Activated naive CD8-positive, alpha-beta T cell treated with anti-CD3 and anti-CD28 coated beads, Interleukin-2, amount 10 ng/mL, durations not matched to agents 7 days and 5 days (primary cell): ENCODE results near the gene QRFP. TPM values are rescaled to one million over a fixed set of nuclear protein-coding genes. Genes with fewer than 3 reads are reported as not detected.
"Not testable (repeated sequence)": the region's sequence is repeated elsewhere in the genome, so short reads cannot be mapped to it uniquely, and the experiment has no call there.

Experiments used
- ATAC-seq: fragments of 150-1000 bp; cut with Tn5 transposase; one replicate; pipeline ENCODE4 v1.10.0; 2021; ENCODE audit warnings: low read depth, moderate library complexity
- POLR2A ChIA-PET: fragments of 350-600 bp; sonication (Branson Sonifier 250); formaldehyde crosslinking; loops from one replicate; lab custom pipeline; 2021; ENCODE audit warnings: antibody characterized with exemption; lab: Charles Lee
- DNase-seq: peaks from one replicate; pipeline ENCODE4 v3.0.0; 2021
- H3K27ac Mint-ChIP-seq: one replicate; pipeline ENCODE4 v1.8.0; 2022; ENCODE audit warnings: mild to moderate bottlenecking, mixed read lengths
- H3K27me3 Mint-ChIP-seq: one replicate; pipeline ENCODE4 v1.8.0; 2022; ENCODE audit warnings: mild to moderate bottlenecking, moderate library complexity, mixed read lengths
- H3K36me3 Mint-ChIP-seq: one replicate; pipeline ENCODE4 v1.8.0; 2021; ENCODE audit warnings: mild to moderate bottlenecking, mixed read lengths
- H3K4me1 Mint-ChIP-seq: one replicate; pipeline ENCODE4 v1.8.0; 2021; ENCODE audit warnings: mixed read lengths
- H3K4me3 Mint-ChIP-seq: one replicate; pipeline ENCODE4 v1.8.0; 2022; ENCODE audit warnings: mild to moderate bottlenecking, moderate library complexity, mixed read lengths
- H3K9me3 Mint-ChIP-seq: one replicate; pipeline ENCODE4 v1.8.0; 2021; ENCODE audit warnings: mixed read lengths
- total RNA-seq, 2 experiments: library from RNA; stranded (reverse); gene quantifications; one replicate each; pipeline ENCODE4 v1.2.3, GENCODE V29; 2021

The QRFP gene
- total RNA-seq, 2 experiments from 2014 or later: not detected

GRCh38 chr9:130849356-130849755 is 47.3 kb downstream of the QRFP start:
- H3K9me3 Mint-ChIP-seq: no peaks in the 10 kb centered on the region
- no peak for DNase-seq
- H3K27ac Mint-ChIP-seq: no peak overlapping the region
- H3K27me3 Mint-ChIP-seq: no peaks in the 10 kb centered on the region
- POLR2A ChIA-PET: no interaction called here
- ATAC-seq: no peak
- peaks cover 3% of the 10 kb centered on the region for H3K4me1 Mint-ChIP-seq
- no peak overlapping the region for H3K4me3 Mint-ChIP-seq
- H3K36me3 Mint-ChIP-seq: no peaks in the 10 kb centered on the region

GRCh38 chr9:130848514-130848913 is 48.1 kb downstream of the QRFP start:
- not testable (repeated sequence) for H3K9me3 Mint-ChIP-seq, H3K4me1 Mint-ChIP-seq, DNase-seq, ATAC-seq, H3K27me3 Mint-ChIP-seq, H3K4me3 Mint-ChIP-seq, H3K36me3 Mint-ChIP-seq, H3K27ac Mint-ChIP-seq
- POLR2A ChIA-PET: interaction anchor here (0.7 kb wide), 1 partner anchor 75 kb away, joined by 4 read pairs; no protein-coding TSS in a partner anchor

- Mint-ChIP-seq H3K9me3 (no peaks in the 10 kb centered on the region), H3K27ac (no peak overlapping the region), H3K36me3 (no peaks in the 10 kb centered on the region), H3K4me1 (peaks cover 12% of the 10 kb centered on the region), H3K4me3 (no peak overlapping the region), H3K27me3 (no peaks in the 10 kb centered on the region)
- POLR2A ChIA-PET: no interaction called here
- no peak for ATAC-seq
- DNase-seq: no peak
Measured at GRCh38 chr9:130847306-130848217, 49.0 kb downstream of the QRFP start.

GRCh38 chr9:130846487-130847305 is 49.9 kb downstream of the QRFP start:
- ATAC-seq: no peak
- H3K9me3 Mint-ChIP-seq: no peaks in the 10 kb centered on the region

GRCh38 chr9:130845901-130846481 is 50.6 kb downstream of the QRFP start:
- DNase-seq (no peak), ATAC-seq (no peak)
- Mint-ChIP-seq H3K36me3 (no peaks in the 10 kb centered on the region), H3K9me3 (no peaks in the 10 kb centered on the region), H3K27ac (no peak overlapping the region), H3K27me3 (no peaks in the 10 kb centered on the region), H3K4me3 (no peak overlapping the region), H3K4me1 (peaks cover 12% of the 10 kb centered on the region)
- POLR2A ChIA-PET: no interaction called here

More at GRCh38 chr9:130846487-130847305, 49.9 kb downstream of the QRFP start:
- POLR2A ChIA-PET: no interaction called here
- DNase-seq: no peak
- Mint-ChIP-seq H3K27me3 (no peaks in the 10 kb centered on the region), H3K27ac (no peak overlapping the region), H3K4me1 (peaks cover 12% of the 10 kb centered on the region), H3K4me3 (no peak overlapping the region), H3K36me3 (no peaks in the 10 kb centered on the region)

GRCh38 chr9:130845254-130845653 is 51.4 kb downstream of the QRFP start:
- Mint-ChIP-seq H3K9me3 (no peaks in the 10 kb centered on the region), H3K4me3 (no peak overlapping the region), H3K4me1 (peaks cover 12% of the 10 kb centered on the region), H3K27me3 (no peaks in the 10 kb centered on the region), H3K27ac (no peak overlapping the region), H3K36me3 (no peaks in the 10 kb centered on the region)
- POLR2A ChIA-PET: no interaction called here
- DNase-seq: no peak
- ATAC-seq: no peak

GRCh38 chr9:130844044-130844451 is 52.6 kb downstream of the QRFP start:
- no peak overlapping the region for H3K27ac Mint-ChIP-seq
- POLR2A ChIA-PET: no interaction called here
- no peak overlapping the region for H3K4me3 Mint-ChIP-seq
- DNase-seq (no peak), ATAC-seq (no peak)
- no peaks in the 10 kb centered on the region for H3K9me3 Mint-ChIP-seq
- H3K4me1 Mint-ChIP-seq: peaks cover 12% of the 10 kb centered on the region
- no peaks in the 10 kb centered on the region for H3K36me3 Mint-ChIP-seq
- no peaks in the 10 kb centered on the region for H3K27me3 Mint-ChIP-seq

GRCh38 chr9:130843049-130843908 is 53.3 kb downstream of the QRFP start:
- no peak overlapping the region for H3K27ac Mint-ChIP-seq

More at GRCh38 chr9:130843049-130843908, 53.3 kb downstream of the QRFP start:
- no peaks in the 10 kb centered on the region for H3K27me3 Mint-ChIP-seq
- DNase-seq: no peak
- no peak for ATAC-seq
- POLR2A ChIA-PET: no interaction called here
- no peaks in the 10 kb centered on the region for H3K36me3 Mint-ChIP-seq
- peaks cover 12% of the 10 kb centered on the region for H3K4me1 Mint-ChIP-seq
- H3K4me3 Mint-ChIP-seq: no peak overlapping the region
- H3K9me3 Mint-ChIP-seq: no peaks in the 10 kb centered on the region

Other genes with a start within 250 kb of the QRFP start
- under 1 TPM in 1 of 2 experiments, not detected in 1; 0.17 TPM for gene PRDM12, start 232.2 kb downstream of the QRFP start, total RNA-seq
- gene EXOSC2, start 203.0 kb downstream of the QRFP start, total RNA-seq: 10 to 100 TPM; 57.2 to 58.8 TPM
- 10 to 100 TPM; 32.9 to 36.2 TPM for gene ABL1, start 61.6 kb downstream of the QRFP start, total RNA-seq
- gene FIBCD1, start 42.4 kb upstream of the QRFP start, total RNA-seq: not detected
- gene LAMC3, start 112.4 kb upstream of the QRFP start, total RNA-seq: under 1 TPM; 0.19 to 0.20 TPM
- gene AIF1L, start 199.7 kb upstream of the QRFP start, total RNA-seq: under 1 TPM; 0.34 to 0.42 TPM
- 10 to 100 TPM; 69.4 to 73.9 TPM for gene NUP214, start 228.8 kb upstream of the QRFP start, total RNA-seq